ENCODE measurements around the gene MAD1L1.

The MAD1L1 gene

DNA sequence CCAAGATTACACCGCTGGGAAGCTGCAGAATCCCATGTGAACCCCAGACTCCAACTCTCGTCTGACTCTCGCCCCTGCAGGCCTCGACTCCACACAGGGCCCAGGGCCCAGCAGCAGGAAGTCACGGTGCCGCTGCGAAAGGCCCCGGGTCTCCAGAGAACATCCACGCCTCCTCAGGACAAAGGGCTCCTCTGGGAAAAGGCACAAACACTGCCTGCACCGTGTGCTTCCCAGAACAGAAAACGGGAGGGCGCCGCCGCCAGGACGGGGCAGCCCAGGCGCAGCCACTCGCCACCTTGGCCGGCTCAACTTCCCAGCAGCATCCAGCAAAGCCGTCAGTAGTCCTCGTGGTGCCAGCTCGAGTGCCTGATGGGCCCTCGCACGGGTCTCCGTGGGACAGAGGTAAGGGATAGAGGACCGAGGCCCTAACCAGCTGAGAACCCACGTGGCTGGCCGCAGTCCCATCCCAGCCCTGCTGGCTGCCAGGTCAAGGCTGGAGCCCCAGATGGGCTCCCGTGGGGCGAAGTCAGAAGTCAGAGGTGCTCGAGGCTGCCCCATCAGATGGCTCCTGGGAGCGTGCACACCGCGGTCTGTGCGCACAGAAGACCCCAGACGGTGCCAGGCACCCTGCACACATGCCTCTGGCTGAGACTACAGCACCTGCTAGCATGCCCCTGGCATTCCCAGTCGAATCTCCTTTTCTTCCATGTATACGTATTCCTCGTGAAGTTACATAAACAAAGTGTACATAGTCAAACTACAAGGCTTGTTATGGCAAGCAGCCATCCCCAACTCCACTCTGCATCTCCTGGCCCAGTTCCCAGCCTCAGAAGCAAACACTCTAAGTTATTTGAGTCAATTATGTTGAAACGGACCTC lies 60.2 kb downstream of the MAD1L1 start:
- peak; percentile 77 for DNase-seq (ENCODE audit: low spot score)
- ChIA-PET POLR2A (ENCODE audit: low non-redundant PET) (interaction anchor here (0.6 kb wide), 1 partner anchor 233 kb away, joined by 3 read pairs; no protein-coding TSS in a partner anchor), CTCF (no interaction called here)
- TF ChIP-seq, protein P1, sequence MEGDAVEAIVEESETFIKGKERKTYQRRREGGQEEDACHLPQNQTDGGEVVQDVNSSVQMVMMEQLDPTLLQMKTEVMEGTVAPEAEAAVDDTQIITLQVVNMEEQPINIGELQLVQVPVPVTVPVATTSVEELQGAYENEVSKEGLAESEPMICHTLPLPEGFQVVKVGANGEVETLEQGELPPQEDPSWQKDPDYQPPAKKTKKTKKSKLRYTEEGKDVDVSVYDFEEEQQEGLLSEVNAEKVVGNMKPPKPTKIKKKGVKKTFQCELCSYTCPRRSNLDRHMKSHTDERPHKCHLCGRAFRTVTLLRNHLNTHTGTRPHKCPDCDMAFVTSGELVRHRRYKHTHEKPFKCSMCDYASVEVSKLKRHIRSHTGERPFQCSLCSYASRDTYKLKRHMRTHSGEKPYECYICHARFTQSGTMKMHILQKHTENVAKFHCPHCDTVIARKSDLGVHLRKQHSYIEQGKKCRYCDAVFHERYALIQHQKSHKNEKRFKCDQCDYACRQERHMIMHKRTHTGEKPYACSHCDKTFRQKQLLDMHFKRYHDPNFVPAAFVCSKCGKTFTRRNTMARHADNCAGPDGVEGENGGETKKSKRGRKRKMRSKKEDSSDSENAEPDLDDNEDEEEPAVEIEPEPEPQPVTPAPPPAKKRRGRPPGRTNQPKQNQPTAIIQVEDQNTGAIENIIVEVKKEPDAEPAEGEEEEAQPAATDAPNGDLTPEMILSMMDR (conservative IDR thresholded peaks at IDR 0.05; ENCODE audit: low read depth) = no peak
- peak overlapping the region; percentile 83 for H3K27ac ChIP-seq

DNA sequence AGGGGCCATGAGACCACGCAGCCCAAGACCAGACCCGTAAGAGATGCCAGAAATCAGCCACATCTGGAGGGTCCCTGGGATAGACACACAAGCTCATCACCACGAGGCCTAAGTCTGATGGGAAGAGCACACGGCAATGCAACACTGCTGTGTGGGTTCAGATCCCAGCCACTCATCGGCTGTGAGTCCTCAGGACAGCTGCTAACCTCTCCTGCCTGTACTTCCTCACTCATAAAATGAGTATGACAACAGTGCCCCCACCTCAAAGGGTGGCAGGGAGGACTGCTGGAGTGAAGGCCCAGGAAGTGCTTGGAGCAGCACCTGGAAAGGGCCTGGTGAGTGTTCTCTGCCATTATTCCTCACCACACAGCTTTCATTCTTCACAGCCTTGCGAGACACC lies 60.9 kb downstream of the MAD1L1 start:
- H3K27ac ChIP-seq = peak overlapping the region; percentile 83
- TF ChIP-seq, protein P1 (conservative IDR thresholded peaks at IDR 0.05; ENCODE audit: low read depth) = no peak
- CTCF ChIA-PET = no interaction called here
- POLR2A ChIA-PET (ENCODE audit: low non-redundant PET) = interaction anchor here (0.6 kb wide), 1 partner anchor 233 kb away, joined by 3 read pairs; no protein-coding TSS in a partner anchor
- DNase-seq (ENCODE audit: low spot score) = no peak

DNA sequence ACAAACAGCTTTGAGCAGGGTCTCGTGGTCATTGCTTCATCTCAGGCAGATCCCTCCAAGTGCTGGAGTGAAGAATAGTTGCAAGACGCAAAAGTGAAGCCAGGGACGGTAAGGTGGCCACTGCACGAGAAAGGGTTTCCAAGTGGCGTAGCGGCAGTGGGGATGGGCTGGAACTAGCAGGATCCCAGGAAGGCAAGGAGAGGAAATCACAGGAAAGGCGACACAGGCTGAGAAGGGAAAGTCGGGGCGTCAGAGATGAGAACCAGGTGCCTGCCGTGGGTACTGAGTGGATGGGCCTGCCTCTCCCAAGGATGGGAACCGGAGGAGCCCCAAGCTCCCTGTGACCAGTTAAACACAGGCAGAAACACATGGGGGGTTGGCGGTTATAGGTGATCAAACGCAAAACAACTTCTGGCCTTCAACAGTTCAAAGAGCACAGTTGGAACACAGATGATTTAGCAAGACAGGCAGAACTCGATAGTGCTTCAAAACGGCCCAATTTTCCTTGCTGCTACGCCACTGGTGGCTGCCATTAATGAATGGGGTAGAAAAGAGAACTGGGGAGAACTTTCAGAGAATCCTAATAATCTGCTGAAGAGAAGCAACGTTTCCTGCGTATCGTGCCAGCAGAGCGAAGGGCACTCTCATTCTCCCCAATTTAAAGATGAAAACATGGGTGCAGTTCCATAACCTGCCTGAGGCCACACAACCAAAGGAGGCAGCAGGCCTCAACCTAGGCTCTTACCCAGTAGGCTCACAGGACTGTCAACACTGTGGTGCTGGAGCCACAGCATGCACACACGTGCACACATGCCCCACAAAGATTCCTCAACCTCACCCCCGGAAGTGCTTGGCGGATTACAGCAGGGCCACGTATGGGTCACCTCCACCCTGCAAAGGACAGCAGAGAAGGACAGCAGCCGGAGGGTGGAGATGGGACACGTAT lies 61.9 kb downstream of the MAD1L1 start:
- ChIA-PET CTCF (no interaction called here), POLR2A (ENCODE audit: low non-redundant PET) (no interaction called here)
- TF ChIP-seq, protein P1 (conservative IDR thresholded peaks at IDR 0.05; ENCODE audit: low read depth) = no peak
- DNase-seq (ENCODE audit: low spot score) = no peak
- peak overlapping the region; percentile 67 for H3K27ac ChIP-seq

DNA sequence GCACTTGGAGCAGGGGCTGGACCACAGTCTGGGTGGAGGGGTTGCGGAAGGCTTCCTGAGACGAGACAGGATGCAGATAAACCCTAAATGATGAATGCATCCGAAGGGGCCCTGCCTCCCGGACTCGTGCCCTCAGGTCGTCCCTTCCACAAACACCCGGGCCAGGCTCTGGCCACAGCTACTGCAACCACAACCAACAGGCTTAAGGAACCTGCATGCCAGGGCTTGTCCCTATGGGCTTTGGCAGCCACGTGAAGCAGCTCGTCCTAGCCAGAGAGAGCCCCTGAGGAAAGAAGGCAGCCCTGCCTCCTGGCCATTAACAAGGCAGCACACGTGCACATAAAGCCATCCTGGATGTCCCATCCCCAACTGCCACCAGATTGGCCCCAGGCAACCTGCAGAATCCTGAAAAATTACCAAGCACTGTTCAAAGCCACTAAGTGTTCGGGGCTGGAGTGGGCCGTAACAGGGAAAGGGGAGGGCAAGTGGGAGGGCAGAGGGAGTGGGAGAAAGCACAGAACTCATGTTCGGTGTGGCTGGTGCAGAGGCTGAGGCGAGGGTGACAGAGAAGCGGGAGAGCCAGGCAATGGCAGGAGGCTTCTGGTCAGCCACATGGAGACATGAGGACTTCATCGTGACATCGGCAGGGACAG lies 62.7 kb downstream of the MAD1L1 start:
- ChIA-PET CTCF (no interaction called here), POLR2A (ENCODE audit: low non-redundant PET) (no interaction called here)
- TF ChIP-seq, protein P1 (conservative IDR thresholded peaks at IDR 0.05; ENCODE audit: low read depth) = no peak
- peak overlapping the region; percentile 67 for H3K27ac ChIP-seq
- peak; percentile 82 for DNase-seq (ENCODE audit: low spot score)

DNA sequence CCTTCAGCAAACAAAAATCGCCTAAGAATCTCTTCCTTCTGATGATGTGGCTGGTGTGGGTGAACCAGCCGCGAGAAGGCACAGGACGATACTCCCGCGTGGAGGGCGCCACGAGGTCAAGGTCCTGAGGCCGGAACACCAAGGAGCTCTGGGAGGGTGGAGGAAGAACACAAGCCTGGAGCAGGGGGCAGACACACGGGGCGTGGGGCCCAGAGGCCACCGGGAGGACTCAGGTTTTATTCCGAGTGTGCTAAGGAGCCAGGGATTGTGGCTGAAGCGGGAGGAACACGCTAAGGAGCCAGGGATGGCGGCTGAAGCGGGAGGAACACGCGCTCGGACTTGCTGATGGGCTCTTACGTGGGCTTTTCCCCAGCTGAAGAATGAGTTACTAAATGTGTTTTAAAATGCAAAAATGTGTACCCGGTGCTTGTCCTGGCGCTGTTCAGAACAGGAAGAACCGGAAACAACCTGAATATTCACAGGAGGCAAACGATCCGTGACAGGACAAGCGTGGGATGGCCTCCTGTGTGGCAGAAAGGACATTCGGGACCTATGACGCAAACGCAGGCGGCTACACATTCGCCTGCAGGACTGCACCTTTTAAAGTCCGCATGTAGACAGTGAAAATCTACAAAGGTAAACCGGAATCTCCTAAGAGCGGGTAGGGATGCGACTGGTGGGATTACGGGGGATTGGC lies 64.0 kb downstream of the MAD1L1 start:
- ChIA-PET POLR2A (ENCODE audit: low non-redundant PET) (no interaction called here), CTCF (no interaction called here)
- no peak for DNase-seq (ENCODE audit: low spot score)
- TF ChIP-seq, protein P1 (conservative IDR thresholded peaks at IDR 0.05; ENCODE audit: low read depth) = no peak
- H3K27ac ChIP-seq = peak overlapping the region; percentile 17

Data from RWPE1 (cell line).